Calu3 (cell line): ENCODE results near the gene P2RY4. TPM values are rescaled to one million over a fixed set of nuclear protein-coding genes. Genes with fewer than 3 reads are reported as not detected.
"Not testable (repeated sequence)": the region's sequence is repeated elsewhere in the genome, so short reads cannot be mapped to it uniquely, and the experiment has no call there.

Source experiments
- BruUV-seq: library from RNA; stranded (reverse); fragments of 400-500 nt; replicated peaks from 2 replicates; lab custom pipeline; 2021; lab: Mats Ljungman, UMichigan
- CTCF ChIA-PET: fragments of 300-600 bp; sonication (Branson Sonifier 250); formaldehyde crosslinking; loops from one replicate; lab custom pipeline; 2022; ENCODE audit warnings: antibody characterized with exemption; lab: Charles Lee
- DNase-seq: peaks from one replicate; pipeline ENCODE4 v3.0.0; 2022
- H3K27ac Mint-ChIP-seq: one replicate; pipeline ENCODE4 v1.8.0; 2022; ENCODE audit warnings: mixed read lengths; ENCODE audit not compliant: unreplicated experiment
- H3K27me3 Mint-ChIP-seq: one replicate; pipeline ENCODE4 v1.8.0; 2022; ENCODE audit warnings: mixed read lengths; ENCODE audit not compliant: unreplicated experiment
- H3K36me3 Mint-ChIP-seq: one replicate; pipeline ENCODE4 v1.8.0; 2022; ENCODE audit warnings: mild to moderate bottlenecking, moderate library complexity, mixed read lengths; ENCODE audit not compliant: insufficient read depth, unreplicated experiment
- H3K4me1 Mint-ChIP-seq: one replicate; pipeline ENCODE4 v1.8.0; 2022; ENCODE audit warnings: mild to moderate bottlenecking, low read depth, mixed read lengths; ENCODE audit not compliant: unreplicated experiment
- H3K4me3 Mint-ChIP-seq: one replicate; pipeline ENCODE4 v1.8.0; 2022; ENCODE audit warnings: mild to moderate bottlenecking, low read depth, moderate library complexity, mixed read lengths; ENCODE audit not compliant: unreplicated experiment
- H3K9me3 Mint-ChIP-seq: one replicate; pipeline ENCODE4 v1.8.0; 2022; ENCODE audit warnings: low read depth, mixed read lengths; ENCODE audit not compliant: unreplicated experiment
- CTCF ChIP-seq: fragments of 200-600 bp; IDR thresholded peaks from one replicate; pipeline ENCODE4 v1.8.0; 2022; ENCODE audit warnings: antibody characterized with exemption; ENCODE audit not compliant: unreplicated experiment
- intact Hi-C: fragments of 100-400 bp; cut with micrococcal nuclease; formaldehyde crosslinking; loops from one replicate; pipeline ENCODE4 v1.10.0; 2022; ENCODE audit not compliant: unreplicated experiment
- total RNA-seq: library from RNA; stranded (reverse); gene quantifications from 2 replicates; pipeline ENCODE4 v1.2.3, GENCODE V29; 2022

P2RY4 gene
- total RNA-seq, 1 experiment from 2014 or later = not detected

GRCh38 chrX:70226687-70227086, 33.3 kb downstream of the P2RY4 start:
- Mint-ChIP-seq H3K4me3 (no peak overlapping the region), H3K9me3 (no peaks in the 10 kb centered on the region), H3K27me3 (no peaks in the 10 kb centered on the region), H3K36me3 (no peaks in the 10 kb centered on the region), H3K27ac (no peak overlapping the region), H3K4me1 (no peaks in the 10 kb centered on the region)
- CTCF ChIA-PET = interaction anchor here (0.6 kb wide), 1 partner anchor 33 kb away, joined by 6 read pairs; the partner anchor contains the start of gene P2RY4
- TF ChIP-seq CTCF = no peak
- intact Hi-C loops = no loop called here
- BruUV-seq = no TSS peak
- no peak for DNase-seq

DNA sequence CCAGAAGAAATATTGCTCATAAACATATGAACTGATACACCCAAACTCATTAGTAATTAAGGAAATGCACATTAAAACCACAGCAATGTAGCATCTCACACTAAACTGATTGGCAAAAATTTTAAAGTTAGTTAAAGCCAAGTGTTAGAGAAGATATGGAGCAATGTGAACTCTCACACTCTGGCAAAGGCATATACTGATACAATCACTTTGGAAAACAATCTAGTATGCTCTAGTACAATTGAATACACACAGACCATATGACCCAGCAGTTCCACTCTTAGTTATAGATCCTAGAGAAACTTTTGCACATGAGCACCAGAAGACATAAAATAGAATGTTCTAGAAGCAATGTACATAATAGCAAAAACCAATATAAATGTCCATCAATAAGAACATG, 34.0 kb downstream of the P2RY4 start:
- no peak for TF ChIP-seq CTCF
- no peaks in the 10 kb centered on the region for H3K4me1 Mint-ChIP-seq
- intact Hi-C loops = no loop called here
- CTCF ChIA-PET = interaction anchor here (0.6 kb wide), 1 partner anchor 34 kb away, joined by 6 read pairs; the partner anchor contains the start of gene P2RY4
- no peaks in the 10 kb centered on the region for H3K36me3 Mint-ChIP-seq
- BruUV-seq = no TSS peak
- no peaks in the 10 kb centered on the region for H3K9me3 Mint-ChIP-seq
- H3K4me3 Mint-ChIP-seq = no peak overlapping the region
- no peak for DNase-seq
- no peaks in the 10 kb centered on the region for H3K27me3 Mint-ChIP-seq
- no peak overlapping the region for H3K27ac Mint-ChIP-seq

GRCh38 chrX:70219938-70220764, 39.9 kb downstream of the P2RY4 start:
- H3K4me1 Mint-ChIP-seq = no peaks in the 10 kb centered on the region
- CTCF ChIA-PET = no interaction called here
- DNase-seq = peak; percentile 11
- H3K4me3 Mint-ChIP-seq = no peak overlapping the region
- BruUV-seq = no TSS peak
- no peaks in the 10 kb centered on the region for H3K27me3 Mint-ChIP-seq
- no peak overlapping the region for H3K27ac Mint-ChIP-seq
- H3K36me3 Mint-ChIP-seq = no peaks in the 10 kb centered on the region
- intact Hi-C loops = no loop called here
- no peak for TF ChIP-seq CTCF
- H3K9me3 Mint-ChIP-seq = no peaks in the 10 kb centered on the region

GRCh38 chrX:70209570-70209969, 50.4 kb downstream of the P2RY4 start:
- BruUV-seq, H3K9me3 Mint-ChIP-seq, H3K4me3 Mint-ChIP-seq, H3K36me3 Mint-ChIP-seq, H3K4me1 Mint-ChIP-seq, intact Hi-C loops, H3K27ac Mint-ChIP-seq, DNase-seq, CTCF ChIA-PET: not testable (repeated sequence)
- peaks cover 14% of the 10 kb centered on the region for H3K27me3 Mint-ChIP-seq

- no TSS peak for BruUV-seq
- Mint-ChIP-seq H3K4me3 (no peak overlapping the region), H3K27me3 (peaks cover 25% of the 10 kb centered on the region), H3K9me3 (no peaks in the 10 kb centered on the region), H3K4me1 (no peaks in the 10 kb centered on the region), H3K36me3 (no peaks in the 10 kb centered on the region), H3K27ac (no peak overlapping the region)
- intact Hi-C loops = no loop called here
- CTCF ChIA-PET = no interaction called here
- DNase-seq = no peak
- TF ChIP-seq CTCF = no peak
Observed at GRCh38 chrX:70208479-70208878, 51.5 kb downstream of the P2RY4 start.
